WI38 (cell line): ENCODE measurements around the gene TRIM10.

Experiments
- H3K4me3 ChIP-seq: 2 replicates; pipeline ENCODE4 v1.5.1; 2011; ENCODE audit warnings: low read depth, mild to moderate bottlenecking, control low read depth, low read length
- CTCF ChIP-seq: IDR thresholded peaks from 2 replicates; pipeline ENCODE4 v1.5.1; 2012; ENCODE audit warnings: low read depth, mild to moderate bottlenecking, control low read depth, low read length

The TRIM10 gene

DNA sequence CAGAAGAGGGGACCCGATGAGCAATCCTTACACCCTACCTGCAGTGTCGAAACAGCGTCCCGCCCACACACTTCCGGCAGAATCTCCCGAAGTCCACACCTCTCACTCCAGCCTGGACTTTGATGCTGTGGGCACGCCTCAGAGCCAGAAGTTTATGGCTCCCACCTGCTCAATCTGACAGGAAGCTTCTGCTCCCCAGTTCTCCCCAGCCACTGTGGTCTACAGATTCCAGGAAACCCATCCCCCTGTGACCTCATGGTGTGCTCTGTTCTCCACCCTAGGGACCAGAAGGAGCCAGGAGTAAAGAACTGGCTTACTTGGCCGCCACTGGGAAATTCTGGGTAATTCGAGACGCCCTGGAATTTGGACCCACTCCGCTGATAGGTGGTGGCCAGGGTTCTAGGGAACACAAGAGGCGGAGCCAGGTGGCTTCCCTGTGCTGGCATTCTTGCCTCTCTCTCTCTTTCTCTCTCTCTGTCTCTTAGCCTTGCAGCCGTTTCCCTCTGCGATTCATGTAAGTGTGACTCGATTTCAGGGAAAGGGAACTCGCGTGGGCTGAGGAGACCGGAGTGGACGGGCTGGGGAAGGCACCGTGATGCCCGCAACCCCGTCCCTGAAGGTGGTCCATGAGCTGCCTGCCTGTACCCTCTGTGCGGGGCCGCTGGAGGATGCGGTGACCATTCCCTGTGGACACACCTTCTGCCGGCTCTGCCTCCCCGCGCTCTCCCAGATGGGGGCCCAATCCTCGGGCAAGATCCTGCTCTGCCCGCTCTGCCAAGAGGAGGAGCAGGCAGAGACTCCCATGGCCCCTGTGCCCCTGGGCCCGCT, 2.3 kb upstream of the TRIM10 start, which contains the start of gene TRIM15:
Gene TRIM15 (plus strand): TSS at position 457 of the 828 bp plus-strand sequence. CDS start 139 bp downstream, at position 596.
- no peak for TF ChIP-seq CTCF
- no peak within 1 kb of the TSS for H3K4me3 ChIP-seq

DNA sequence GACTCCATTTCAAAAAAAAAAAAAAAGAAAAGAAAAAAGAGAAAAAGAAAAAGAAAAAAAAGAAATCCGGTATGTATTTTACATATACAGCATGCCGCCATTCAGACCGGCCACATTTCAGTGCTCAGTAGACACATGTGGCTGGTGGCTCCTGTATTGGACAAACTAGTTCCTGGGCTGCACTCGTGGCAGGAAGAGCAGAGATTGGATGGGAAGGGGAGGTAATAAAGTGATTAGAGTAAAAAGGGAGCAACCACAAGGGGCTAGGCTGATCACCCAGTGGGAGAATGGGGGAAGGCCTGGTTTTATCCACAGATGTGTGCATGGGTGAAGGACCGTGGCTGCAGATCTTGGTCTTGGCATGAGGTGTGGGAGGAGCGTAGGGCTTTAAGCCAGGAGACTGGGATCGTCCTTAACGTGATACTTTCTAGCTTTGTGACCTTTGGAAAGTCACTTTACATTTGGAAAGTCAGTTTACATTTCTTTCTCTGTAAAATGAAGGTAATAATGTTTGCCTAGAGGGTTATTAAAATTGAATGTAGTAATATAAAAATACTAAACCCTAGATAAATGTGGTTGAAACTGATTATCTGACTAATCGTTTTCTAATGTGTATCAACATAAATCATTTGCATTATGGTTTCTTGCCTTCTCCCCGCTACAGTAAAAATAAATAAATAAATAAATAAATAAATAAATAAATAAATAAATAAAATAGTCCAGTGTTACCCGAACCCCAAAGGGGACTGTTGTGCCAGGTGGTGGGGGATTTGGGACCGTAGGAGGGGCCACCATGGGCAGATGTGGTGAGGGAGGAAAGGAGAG, 1.5 kb upstream of the TRIM10 start:
- no peak overlapping the region for H3K4me3 ChIP-seq
- TF ChIP-seq CTCF, result no peak

- no peak for TF ChIP-seq CTCF
- no peak overlapping the region for H3K4me3 ChIP-seq
Observed at GRCh38 chr6:30160008-30160784, 815 bp downstream of the TRIM10 start.

GRCh38 chr6:30158475-30159040, 2.5 kb downstream of the TRIM10 start:
- TF ChIP-seq CTCF, result no peak
- H3K4me3 ChIP-seq, result no peak overlapping the region

GRCh38 chr6:30157999-30158398, 3.0 kb downstream of the TRIM10 start:
- no peak overlapping the region for H3K4me3 ChIP-seq
- TF ChIP-seq CTCF, result no peak

- H3K4me3 ChIP-seq, result no peak overlapping the region
- no peak for TF ChIP-seq CTCF
Observed at GRCh38 chr6:30157581-30157980, 3.4 kb downstream of the TRIM10 start.
